Measurements from ENCODE around the gene WDR90. TPM values are rescaled to one million over a fixed set of nuclear protein-coding genes. Genes with fewer than 3 reads are reported as not detected.

WDR90 gene
- total and polyA plus RNA-seq, 2 of the 13 experiments (the other 11 are each of a cell fraction or from before 2014, with no cell fraction given) = 14.9 to 28.9 TPM

DNA sequence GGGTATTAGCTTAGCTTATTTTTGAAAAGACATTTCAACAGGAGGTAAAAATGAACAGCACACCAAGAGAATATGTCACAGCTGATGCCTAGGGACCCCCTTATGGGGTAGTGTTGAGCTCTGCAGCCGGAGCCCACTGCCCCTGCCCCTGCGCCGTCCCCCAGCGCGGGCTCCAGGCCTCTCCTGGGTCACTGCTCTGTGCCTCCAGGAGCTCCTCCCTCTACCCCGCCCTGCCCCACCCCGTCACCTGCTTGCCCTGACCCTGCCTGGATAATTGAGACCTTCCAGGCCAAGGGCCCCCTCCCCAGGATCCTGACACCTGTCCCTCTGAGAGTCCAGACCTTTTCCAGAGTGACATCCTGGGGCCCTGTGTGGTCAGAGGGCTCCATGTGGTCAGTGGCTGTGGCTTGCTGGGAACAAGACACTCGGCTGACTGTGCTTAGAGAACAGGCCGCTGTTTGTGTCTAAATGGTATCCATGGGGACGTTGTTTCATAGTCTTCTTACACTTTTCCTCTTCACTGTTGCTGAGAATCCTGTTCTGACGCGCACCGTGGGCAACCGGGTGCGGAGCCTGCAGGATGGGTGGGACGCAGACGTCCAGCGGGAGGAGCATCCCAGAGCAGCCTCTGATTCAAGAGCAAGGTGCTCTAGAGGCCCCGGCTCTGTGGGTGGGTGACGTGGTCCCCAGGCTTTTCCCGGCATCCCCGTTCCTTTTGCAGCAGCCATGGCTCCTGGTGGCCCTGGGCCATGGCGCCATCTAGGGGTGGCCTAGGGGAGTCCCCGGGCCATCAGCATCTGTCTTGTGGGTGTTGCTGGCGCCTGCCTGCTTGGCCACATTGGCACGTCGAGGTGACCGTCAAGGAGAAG lies 38.4 kb upstream of the WDR90 start (continued):
- TF ChIP-seq ZNF251 (CRISPR knock-in tag; IDR thresholded peaks at IDR 0.05) (no peak), ZFYVE20 (CRISPR knock-in tag; IDR thresholded peaks at IDR 0.05; ENCODE audit: borderline replicate concordance, low read depth) (no peak), ZNF17 (CRISPR knock-in tag; IDR thresholded peaks at IDR 0.05) (no peak), ZNF7 (CRISPR knock-in tag; IDR thresholded peaks at IDR 0.05) (no peak), NKX3-1 (CRISPR knock-in tag; IDR thresholded peaks at IDR 0.05) (no peak), ZMYM3 (CRISPR knock-in tag; IDR thresholded peaks at IDR 0.05) (no peak), EZH2 (conservative IDR thresholded peaks at IDR 0.05; ENCODE audit: low read depth, low read length) (no peak), NCOA2 (CRISPR knock-in tag; IDR thresholded peaks at IDR 0.05) (no peak), ZNF180 (CRISPR knock-in tag; IDR thresholded peaks at IDR 0.05; ENCODE audit: borderline replicate concordance, low read depth) (no peak), KLF9 (CRISPR knock-in tag; IDR thresholded peaks at IDR 0.05; ENCODE audit: low read depth) (no peak), GZF1 (CRISPR knock-in tag; IDR thresholded peaks at IDR 0.05) (no peak)
- TF ChIP-seq, protein P1, sequence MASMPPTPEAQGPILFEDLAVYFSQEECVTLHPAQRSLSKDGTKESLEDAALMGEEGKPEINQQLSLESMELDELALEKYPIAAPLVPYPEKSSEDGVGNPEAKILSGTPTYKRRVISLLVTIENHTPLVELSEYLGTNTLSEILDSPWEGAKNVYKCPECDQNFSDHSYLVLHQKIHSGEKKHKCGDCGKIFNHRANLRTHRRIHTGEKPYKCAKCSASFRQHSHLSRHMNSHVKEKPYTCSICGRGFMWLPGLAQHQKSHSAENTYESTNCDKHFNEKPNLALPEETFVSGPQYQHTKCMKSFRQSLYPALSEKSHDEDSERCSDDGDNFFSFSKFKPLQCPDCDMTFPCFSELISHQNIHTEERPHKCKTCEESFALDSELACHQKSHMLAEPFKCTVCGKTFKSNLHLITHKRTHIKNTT (CRISPR knock-in tag; IDR thresholded peaks at IDR 0.05) = no peak
- TF ChIP-seq, protein P2, sequence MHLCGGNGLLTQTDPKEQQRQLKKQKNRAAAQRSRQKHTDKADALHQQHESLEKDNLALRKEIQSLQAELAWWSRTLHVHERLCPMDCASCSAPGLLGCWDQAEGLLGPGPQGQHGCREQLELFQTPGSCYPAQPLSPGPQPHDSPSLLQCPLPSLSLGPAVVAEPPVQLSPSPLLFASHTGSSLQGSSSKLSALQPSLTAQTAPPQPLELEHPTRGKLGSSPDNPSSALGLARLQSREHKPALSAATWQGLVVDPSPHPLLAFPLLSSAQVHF (CRISPR knock-in tag; IDR thresholded peaks at IDR 0.05) = no peak
- TF ChIP-seq, protein P3, sequence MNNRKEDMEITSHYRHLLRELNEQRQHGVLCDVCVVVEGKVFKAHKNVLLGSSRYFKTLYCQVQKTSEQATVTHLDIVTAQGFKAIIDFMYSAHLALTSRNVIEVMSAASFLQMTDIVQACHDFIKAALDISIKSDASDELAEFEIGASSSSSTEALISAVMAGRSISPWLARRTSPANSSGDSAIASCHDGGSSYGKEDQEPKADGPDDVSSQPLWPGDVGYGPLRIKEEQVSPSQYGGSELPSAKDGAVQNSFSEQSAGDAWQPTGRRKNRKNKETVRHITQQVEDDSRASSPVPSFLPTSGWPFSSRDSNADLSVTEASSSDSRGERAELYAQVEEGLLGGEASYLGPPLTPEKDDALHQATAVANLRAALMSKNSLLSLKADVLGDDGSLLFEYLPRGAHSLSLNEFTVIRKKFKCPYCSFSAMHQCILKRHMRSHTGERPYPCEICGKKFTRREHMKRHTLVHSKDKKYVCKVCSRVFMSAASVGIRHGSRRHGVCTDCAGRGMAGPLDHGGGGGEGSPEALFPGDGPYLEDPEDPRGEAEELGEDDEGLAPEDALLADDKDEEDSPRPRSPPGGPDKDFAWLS (CRISPR knock-in tag; IDR thresholded peaks at IDR 0.05; ENCODE audit: borderline replicate concordance) = no peak
- TF ChIP-seq, protein P4, sequence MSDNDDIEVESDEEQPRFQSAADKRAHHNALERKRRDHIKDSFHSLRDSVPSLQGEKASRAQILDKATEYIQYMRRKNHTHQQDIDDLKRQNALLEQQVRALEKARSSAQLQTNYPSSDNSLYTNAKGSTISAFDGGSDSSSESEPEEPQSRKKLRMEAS (IDR thresholded peaks at IDR 0.05) = no peak; the same call in 1 of the 2 replicates
- TF ChIP-seq, protein P5, sequence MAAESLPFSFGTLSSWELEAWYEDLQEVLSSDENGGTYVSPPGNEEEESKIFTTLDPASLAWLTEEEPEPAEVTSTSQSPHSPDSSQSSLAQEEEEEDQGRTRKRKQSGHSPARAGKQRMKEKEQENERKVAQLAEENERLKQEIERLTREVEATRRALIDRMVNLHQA (CRISPR knock-in tag; IDR thresholded peaks at IDR 0.05) = no peak
- TF ChIP-seq, protein P6, sequence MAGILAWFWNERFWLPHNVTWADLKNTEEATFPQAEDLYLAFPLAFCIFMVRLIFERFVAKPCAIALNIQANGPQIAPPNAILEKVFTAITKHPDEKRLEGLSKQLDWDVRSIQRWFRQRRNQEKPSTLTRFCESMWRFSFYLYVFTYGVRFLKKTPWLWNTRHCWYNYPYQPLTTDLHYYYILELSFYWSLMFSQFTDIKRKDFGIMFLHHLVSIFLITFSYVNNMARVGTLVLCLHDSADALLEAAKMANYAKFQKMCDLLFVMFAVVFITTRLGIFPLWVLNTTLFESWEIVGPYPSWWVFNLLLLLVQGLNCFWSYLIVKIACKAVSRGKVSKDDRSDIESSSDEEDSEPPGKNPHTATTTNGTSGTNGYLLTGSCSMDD (CRISPR knock-in tag; IDR thresholded peaks at IDR 0.05) = no peak
